Panc1 (cell line): ENCODE measurements around the gene KIRREL3. TPM values are rescaled to one million over a fixed set of nuclear protein-coding genes. Genes with fewer than 3 reads are reported as not detected.

ENCODE experiments used
- ATAC-seq: fragments of 200-7000 bp; cut with Tn5 transposase; 2 replicates; pipeline ENCODE4 v1.9.1; 2020; ENCODE audit warnings: mild to moderate bottlenecking, moderate library complexity
- BruUV-seq: library from RNA; stranded (reverse); fragments of 400-500 nt; replicated peaks from 2 replicates; lab custom pipeline; 2021; lab: Mats Ljungman, UMichigan
- CTCF ChIA-PET: fragments of 300-600 bp; sonication (Branson Sonifier 250); formaldehyde crosslinking; loops from one replicate; lab custom pipeline; 2022; ENCODE audit warnings: antibody characterized with exemption; lab: Charles Lee
- POLR2A ChIA-PET: fragments of 300-600 bp; sonication (Branson Sonifier 250); formaldehyde crosslinking; loops from one replicate; lab custom pipeline; 2022; ENCODE audit warnings: antibody characterized with exemption; lab: Charles Lee
- DNase-seq: peaks from one replicate; pipeline ENCODE4 v3.0.0-alpha.2; 2010; ENCODE audit warnings: low read depth, low spot score
- H3K27ac ChIP-seq: 2 replicates; pipeline ENCODE4 v1.5.1; 2011; ENCODE audit warnings: mild to moderate bottlenecking, low read length, inconsistent platforms
- H3K27me3 ChIP-seq: fragments of 200-500 bp; sonication (Bioruptor generic); 2 replicates; pipeline ENCODE4 v1.6.0; 2014; ENCODE audit warnings: low read length, inconsistent platforms; ENCODE audit not compliant: control insufficient read depth, insufficient read depth
- H3K36me3 ChIP-seq: fragments of 200-500 bp; sonication (Bioruptor generic); 2 replicates; pipeline ENCODE4 v1.5.1; 2014; ENCODE audit warnings: inconsistent platforms, mild to moderate bottlenecking, low read length, moderate library complexity; ENCODE audit not compliant: control insufficient read depth, insufficient read depth
- H3K4me1 ChIP-seq: 2 replicates; pipeline ENCODE4 v1.5.1; 2011; ENCODE audit warnings: inconsistent platforms, mild to moderate bottlenecking, low read length, moderate library complexity; ENCODE audit not compliant: control insufficient read depth, insufficient read depth
- H3K4me3 ChIP-seq, 2 experiments: 2 replicates each; pipeline ENCODE4 v1.5.1; 2011 to 2012; ENCODE audit warnings: low read depth in 2 of 2, low read length in 2 of 2, mild to moderate bottlenecking in 2 of 2, inconsistent platforms in 1 of 2, moderate library complexity in 1 of 2
- H3K9me3 ChIP-seq: fragments of 200-500 bp; sonication (Bioruptor generic); 2 replicates; pipeline ENCODE4 v1.5.1; 2014; ENCODE audit warnings: low read depth, mild to moderate bottlenecking, inconsistent platforms, low read length, moderate library complexity; ENCODE audit not compliant: control insufficient read depth, insufficient read depth
- POLR2AphosphoS5 ChIP-seq: IDR thresholded peaks from 2 replicates; pipeline ENCODE4 v1.6.1; 2012; ENCODE audit warnings: mild to moderate bottlenecking, low read depth, low read length, moderate library complexity
- SIN3A ChIP-seq: IDR thresholded peaks from 2 replicates; pipeline ENCODE4 v1.6.1; 2012; ENCODE audit warnings: low read depth, mild to moderate bottlenecking, low read length, moderate library complexity, borderline replicate concordance; ENCODE audit not compliant: insufficient read depth
- TCF7L2 ChIP-seq: IDR thresholded peaks from 2 replicates; pipeline ENCODE4 v1.6.1; 2011; ENCODE audit warnings: mild to moderate bottlenecking, low read depth, low read length, inconsistent platforms
- in situ Hi-C: cut with HindIII; loops from 2 replicates; pipeline ENCODE4 v1.10.0; 2016; ENCODE audit warnings: low sequenced_read_pairs, low pct_unique_long_range_greater_than_20kb
- intact Hi-C: fragments of 100-400 bp; cut with micrococcal nuclease; formaldehyde crosslinking; loops from one replicate; pipeline ENCODE4 v1.10.0; 2022; ENCODE audit not compliant: unreplicated experiment
- total RNA-seq: library from RNA; stranded (reverse); gene quantifications from one replicate; pipeline ENCODE4 v1.2.1, GENCODE V29; 2021; ENCODE audit not compliant: unreplicated experiment
- TF ChIP-seq, protein P1 (sequence below): fragments of 450-650 bp; IDR thresholded peaks from 2 replicates; pipeline ENCODE4 v1.5.1; 2017; ENCODE audit warnings: mild to moderate bottlenecking
- TF ChIP-seq, protein P2 (sequence below), 2 experiments: IDR thresholded peaks; 2 replicates each; pipeline ENCODE4 v1.6.1; 2011 to 2012; ENCODE audit warnings: low read depth in 2 of 2, control low read depth in 1 of 2, low read length in 1 of 2, mild to moderate bottlenecking in 1 of 2, moderate library complexity in 1 of 2; ENCODE audit not compliant: insufficient read depth in 1 of 2

KIRREL3 gene
- total RNA-seq, 1 experiment from 2014 or later = 0.36 TPM

DNA sequence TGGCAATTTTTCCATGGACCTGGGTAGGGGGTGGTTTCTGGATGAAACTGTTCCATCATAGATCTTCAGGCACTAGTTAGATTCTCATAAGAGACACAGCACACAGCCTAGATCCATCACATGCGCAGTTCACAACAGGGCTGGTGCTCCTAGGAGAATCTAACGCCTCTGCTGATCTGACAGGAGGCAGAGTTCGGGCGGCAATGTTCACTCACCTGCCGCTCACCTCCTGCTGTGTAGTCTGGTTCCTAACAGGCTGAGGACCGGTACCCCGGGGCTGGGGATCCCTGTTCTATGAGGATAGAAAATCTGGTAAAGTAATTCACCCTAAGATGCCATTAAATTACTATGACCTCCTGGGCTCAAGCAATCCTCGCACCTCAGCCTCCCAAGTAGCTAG is 318.0 kb downstream of the KIRREL3 start:
- BruUV-seq = no TSS peak
- Histone ChIP-seq H3K36me3 (no peaks in the 10 kb centered on the region), H3K9me3 (no peaks in the 10 kb centered on the region), H3K27me3 (peaks cover 14% of the 10 kb centered on the region), H3K27ac (no peak overlapping the region), H3K4me3 (no peak overlapping the region), H3K4me1 (no peaks in the 10 kb centered on the region)
- ChIA-PET POLR2A (no interaction called here), CTCF (no interaction called here)
- no peak for DNase-seq
- intact Hi-C loops (no loop called here), in situ Hi-C loops (no loop called here)
- TF ChIP-seq TCF7L2 (no peak), SIN3A (no peak), POLR2AphosphoS5 (no peak)
- TF ChIP-seq, protein P1, sequence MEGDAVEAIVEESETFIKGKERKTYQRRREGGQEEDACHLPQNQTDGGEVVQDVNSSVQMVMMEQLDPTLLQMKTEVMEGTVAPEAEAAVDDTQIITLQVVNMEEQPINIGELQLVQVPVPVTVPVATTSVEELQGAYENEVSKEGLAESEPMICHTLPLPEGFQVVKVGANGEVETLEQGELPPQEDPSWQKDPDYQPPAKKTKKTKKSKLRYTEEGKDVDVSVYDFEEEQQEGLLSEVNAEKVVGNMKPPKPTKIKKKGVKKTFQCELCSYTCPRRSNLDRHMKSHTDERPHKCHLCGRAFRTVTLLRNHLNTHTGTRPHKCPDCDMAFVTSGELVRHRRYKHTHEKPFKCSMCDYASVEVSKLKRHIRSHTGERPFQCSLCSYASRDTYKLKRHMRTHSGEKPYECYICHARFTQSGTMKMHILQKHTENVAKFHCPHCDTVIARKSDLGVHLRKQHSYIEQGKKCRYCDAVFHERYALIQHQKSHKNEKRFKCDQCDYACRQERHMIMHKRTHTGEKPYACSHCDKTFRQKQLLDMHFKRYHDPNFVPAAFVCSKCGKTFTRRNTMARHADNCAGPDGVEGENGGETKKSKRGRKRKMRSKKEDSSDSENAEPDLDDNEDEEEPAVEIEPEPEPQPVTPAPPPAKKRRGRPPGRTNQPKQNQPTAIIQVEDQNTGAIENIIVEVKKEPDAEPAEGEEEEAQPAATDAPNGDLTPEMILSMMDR = no peak
- TF ChIP-seq, protein P2, sequence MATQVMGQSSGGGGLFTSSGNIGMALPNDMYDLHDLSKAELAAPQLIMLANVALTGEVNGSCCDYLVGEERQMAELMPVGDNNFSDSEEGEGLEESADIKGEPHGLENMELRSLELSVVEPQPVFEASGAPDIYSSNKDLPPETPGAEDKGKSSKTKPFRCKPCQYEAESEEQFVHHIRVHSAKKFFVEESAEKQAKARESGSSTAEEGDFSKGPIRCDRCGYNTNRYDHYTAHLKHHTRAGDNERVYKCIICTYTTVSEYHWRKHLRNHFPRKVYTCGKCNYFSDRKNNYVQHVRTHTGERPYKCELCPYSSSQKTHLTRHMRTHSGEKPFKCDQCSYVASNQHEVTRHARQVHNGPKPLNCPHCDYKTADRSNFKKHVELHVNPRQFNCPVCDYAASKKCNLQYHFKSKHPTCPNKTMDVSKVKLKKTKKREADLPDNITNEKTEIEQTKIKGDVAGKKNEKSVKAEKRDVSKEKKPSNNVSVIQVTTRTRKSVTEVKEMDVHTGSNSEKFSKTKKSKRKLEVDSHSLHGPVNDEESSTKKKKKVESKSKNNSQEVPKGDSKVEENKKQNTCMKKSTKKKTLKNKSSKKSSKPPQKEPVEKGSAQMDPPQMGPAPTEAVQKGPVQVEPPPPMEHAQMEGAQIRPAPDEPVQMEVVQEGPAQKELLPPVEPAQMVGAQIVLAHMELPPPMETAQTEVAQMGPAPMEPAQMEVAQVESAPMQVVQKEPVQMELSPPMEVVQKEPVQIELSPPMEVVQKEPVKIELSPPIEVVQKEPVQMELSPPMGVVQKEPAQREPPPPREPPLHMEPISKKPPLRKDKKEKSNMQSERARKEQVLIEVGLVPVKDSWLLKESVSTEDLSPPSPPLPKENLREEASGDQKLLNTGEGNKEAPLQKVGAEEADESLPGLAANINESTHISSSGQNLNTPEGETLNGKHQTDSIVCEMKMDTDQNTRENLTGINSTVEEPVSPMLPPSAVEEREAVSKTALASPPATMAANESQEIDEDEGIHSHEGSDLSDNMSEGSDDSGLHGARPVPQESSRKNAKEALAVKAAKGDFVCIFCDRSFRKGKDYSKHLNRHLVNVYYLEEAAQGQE (IDR thresholded peaks at IDR 0.05; ENCODE audit: insufficient read depth in 1 of 2, low read depth in 2 of 2, low read length in 1 of 2) = no peak
- ATAC-seq = no peak

DNA sequence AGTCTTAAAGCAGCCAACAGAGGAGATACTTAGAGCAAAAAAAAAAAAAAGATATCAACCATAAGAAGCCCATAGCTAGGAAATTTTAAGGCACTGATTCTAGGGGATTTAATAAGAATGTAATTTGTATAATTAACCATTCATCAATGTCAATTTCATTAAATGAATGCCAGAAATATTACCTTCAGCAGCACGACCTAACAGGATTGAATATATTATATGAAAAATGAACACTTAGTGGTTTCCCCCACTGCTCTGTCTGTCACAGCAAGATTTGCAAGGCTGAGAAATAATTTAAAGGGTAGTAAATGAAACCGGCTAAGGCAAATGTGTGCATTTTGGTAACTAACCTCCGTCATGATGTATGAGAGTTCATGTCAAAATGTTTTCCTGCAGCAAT is 319.9 kb downstream of the KIRREL3 start:
- no TSS peak for BruUV-seq
- no peaks in the 10 kb centered on the region for H3K36me3 ChIP-seq
- POLR2A ChIA-PET = no interaction called here
- CTCF ChIA-PET = no interaction called here
- no peak overlapping the region for H3K4me3 ChIP-seq
- no peaks in the 10 kb centered on the region for H3K4me1 ChIP-seq
- ATAC-seq (no peak), DNase-seq (no peak)
- no peaks in the 10 kb centered on the region for H3K9me3 ChIP-seq
- intact Hi-C loops = no loop called here
- in situ Hi-C loops = no loop called here
- H3K27me3 ChIP-seq = peaks cover 14% of the 10 kb centered on the region
- H3K27ac ChIP-seq = no peak overlapping the region
- TF ChIP-seq SIN3A = no peak
- TF ChIP-seq, protein P2 (IDR thresholded peaks at IDR 0.05; ENCODE audit: insufficient read depth in 1 of 2, low read depth in 2 of 2, low read length in 1 of 2) = no peak
- no peak for TF ChIP-seq POLR2AphosphoS5
- TF ChIP-seq, protein P1 = no peak
- no peak for TF ChIP-seq TCF7L2
